ENCODE results near the gene PXT1. TPM values are rescaled to one million over a fixed set of nuclear protein-coding genes. Genes with fewer than 3 reads are reported as not detected.

PXT1 gene
- polyA plus RNA-seq, 3 donors = 0.13 to 0.31 (median 0.24) TPM

DNA sequence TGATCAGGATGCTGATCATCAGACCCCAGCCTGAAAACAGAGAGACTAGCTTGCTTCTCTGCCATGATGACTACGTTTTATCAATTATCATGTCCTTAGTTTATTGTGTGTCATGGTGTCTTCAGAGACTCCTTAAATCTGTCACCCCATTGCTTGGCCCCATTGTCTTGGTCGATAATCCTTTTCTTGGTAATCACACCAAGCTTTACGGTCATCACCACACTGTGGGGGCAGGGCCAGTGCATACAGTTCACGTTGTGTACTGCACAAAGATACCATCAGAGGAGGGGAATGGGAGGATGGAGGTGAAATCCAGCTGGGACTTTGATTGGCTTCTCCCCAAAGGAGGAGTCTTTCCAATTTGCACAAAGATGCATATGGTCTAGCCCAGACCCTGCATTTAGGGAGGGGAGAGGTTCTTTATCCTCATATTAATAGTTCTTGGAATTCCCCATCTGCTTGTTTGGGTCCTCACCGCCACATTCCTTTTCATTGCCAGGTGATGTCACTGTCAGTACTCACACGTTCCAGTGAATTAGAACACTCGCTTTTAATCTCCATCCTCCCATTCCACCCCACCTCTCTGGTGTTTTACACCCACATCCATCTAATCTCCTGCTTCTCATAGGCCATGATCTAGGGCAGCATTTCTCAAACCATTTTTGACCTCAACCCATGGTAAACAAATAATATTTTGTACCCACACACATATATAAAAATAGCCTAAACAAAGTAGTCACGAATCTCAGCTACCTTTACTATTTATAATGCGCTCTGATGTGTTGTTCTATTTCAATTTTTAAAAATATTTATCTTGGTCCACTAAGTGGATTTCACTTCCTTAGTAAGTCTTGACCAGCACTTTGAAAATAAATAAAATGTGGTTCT, 60.9 kb downstream of the PXT1 start:
- H3K4me1 Mint-ChIP-seq = peaks cover 11% of the 10 kb centered on the region
- H3K27ac Mint-ChIP-seq = peak overlapping the region in 2 of 7 donors; percentile 12 to 65
- Histone ChIP-seq H3K27me3 (ENCODE audit: control insufficient read depth in 2 of 2, insufficient read depth in 2 of 2, low read length in 2 of 2) (peaks cover 0 to 2% of the 10 kb centered on the region in 2 donors), H2AFZ (ENCODE audit: insufficient read depth, low read depth, low read length, poor library complexity, severe bottlenecking) (no peak overlapping the region), H3K4me1 (ENCODE audit: control insufficient read depth in 1 of 2, insufficient read depth in 2 of 2, low read length in 2 of 2) (peaks cover 4 to 9% of the 10 kb centered on the region in 2 donors), H3K9me3 (replicated peaks in 1 of 2; ENCODE audit: control insufficient read depth in 1 of 2, insufficient read depth in 1 of 2, low read length in 2 of 2) (no peaks in the 10 kb centered on the region), H3K9ac (ENCODE audit: insufficient read depth, low read length, poor library complexity, severe bottlenecking) (no peak overlapping the region), H3K36me3 (replicated peaks in 1 of 2; ENCODE audit: control insufficient read depth in 1 of 2, insufficient read depth in 2 of 2, low read length in 2 of 2) (no peaks in the 10 kb centered on the region), H3K4me2 (replicated peaks; ENCODE audit: extremely low read depth, low read length, poor library complexity, severe bottlenecking) (no peak overlapping the region), H3K4me3 (replicated peaks in 1 of 3; ENCODE audit: low read depth in 2 of 3, low read length in 3 of 3) (no peak overlapping the region), H4K20me1 (ENCODE audit: insufficient read depth, low read length) (no peaks in the 10 kb centered on the region), H3K27ac (ENCODE audit: low read depth in 1 of 2, low read length in 2 of 2) (no peak overlapping the region), H3K79me2 (ENCODE audit: insufficient read depth, low read length) (no peaks in the 10 kb centered on the region)
- no peak overlapping the region for H3K4me3 Mint-ChIP-seq
- 100% methylated on average over 4 of the region's 9 CpGs for WGBS (ENCODE audit: insufficient coverage)
- intact Hi-C loops (cut with micrococcal nuclease) = no loop called here
- H3K27me3 Mint-ChIP-seq (ENCODE audit: low read depth in 3 of 3) = peaks cover 3 to 18% (median 16%) of the 10 kb centered on the region in 3 donors
- H3K36me3 Mint-ChIP-seq = peaks cover 2 to 13% of the 10 kb centered on the region in 2 donors
- TF ChIP-seq, protein P1, sequence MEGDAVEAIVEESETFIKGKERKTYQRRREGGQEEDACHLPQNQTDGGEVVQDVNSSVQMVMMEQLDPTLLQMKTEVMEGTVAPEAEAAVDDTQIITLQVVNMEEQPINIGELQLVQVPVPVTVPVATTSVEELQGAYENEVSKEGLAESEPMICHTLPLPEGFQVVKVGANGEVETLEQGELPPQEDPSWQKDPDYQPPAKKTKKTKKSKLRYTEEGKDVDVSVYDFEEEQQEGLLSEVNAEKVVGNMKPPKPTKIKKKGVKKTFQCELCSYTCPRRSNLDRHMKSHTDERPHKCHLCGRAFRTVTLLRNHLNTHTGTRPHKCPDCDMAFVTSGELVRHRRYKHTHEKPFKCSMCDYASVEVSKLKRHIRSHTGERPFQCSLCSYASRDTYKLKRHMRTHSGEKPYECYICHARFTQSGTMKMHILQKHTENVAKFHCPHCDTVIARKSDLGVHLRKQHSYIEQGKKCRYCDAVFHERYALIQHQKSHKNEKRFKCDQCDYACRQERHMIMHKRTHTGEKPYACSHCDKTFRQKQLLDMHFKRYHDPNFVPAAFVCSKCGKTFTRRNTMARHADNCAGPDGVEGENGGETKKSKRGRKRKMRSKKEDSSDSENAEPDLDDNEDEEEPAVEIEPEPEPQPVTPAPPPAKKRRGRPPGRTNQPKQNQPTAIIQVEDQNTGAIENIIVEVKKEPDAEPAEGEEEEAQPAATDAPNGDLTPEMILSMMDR (IDR thresholded peaks at IDR 0.05) = no peak
- peaks cover 0 to 3% (median 0%) of the 10 kb centered on the region in 7 donors for H3K9me3 Mint-ChIP-seq
- no peak for DNase-seq

DNA sequence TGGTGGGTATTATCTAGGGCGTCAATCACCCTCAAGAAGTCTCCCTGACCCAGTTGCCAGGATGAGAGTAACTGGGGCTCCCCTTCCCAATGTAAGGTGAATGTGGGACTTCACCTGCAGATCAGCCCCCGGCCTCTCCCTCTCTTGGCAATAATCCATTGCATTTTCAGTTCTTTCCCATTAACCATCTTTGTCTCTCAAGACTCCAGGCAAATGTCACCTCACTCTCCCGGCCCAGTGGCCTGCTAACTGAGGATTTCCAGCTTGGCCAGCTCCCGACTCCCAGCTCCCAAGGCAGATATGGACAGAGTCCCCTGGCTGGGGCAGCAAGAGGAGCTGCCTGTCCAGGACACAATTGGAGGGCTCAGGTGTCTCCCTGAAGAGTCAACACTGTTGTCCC, 62.5 kb downstream of the PXT1 start:
- no peaks in the 10 kb centered on the region for H3K9me3 ChIP-seq (replicated peaks in 1 of 2; ENCODE audit: control insufficient read depth in 1 of 2, insufficient read depth in 1 of 2, low read length in 2 of 2)
- H3K79me2 ChIP-seq (ENCODE audit: insufficient read depth, low read length) = no peaks in the 10 kb centered on the region
- Mint-ChIP-seq H3K36me3 (peaks cover 0 to 15% of the 10 kb centered on the region in 2 donors), H3K4me3 (no peak overlapping the region), H3K27me3 (ENCODE audit: low read depth in 3 of 3) (peaks cover 0 to 6% (median 3%) of the 10 kb centered on the region in 3 donors), H3K27ac (no peak overlapping the region), H3K4me1 (peaks cover 3% of the 10 kb centered on the region), H3K9me3 (peaks cover 0 to 3% (median 0%) of the 10 kb centered on the region in 7 donors)
- H3K4me1 ChIP-seq (ENCODE audit: control insufficient read depth in 1 of 2, insufficient read depth in 2 of 2, low read length in 2 of 2) = no peaks in the 10 kb centered on the region
- H2AFZ ChIP-seq (ENCODE audit: insufficient read depth, low read depth, low read length, poor library complexity, severe bottlenecking) = no peak overlapping the region
- no peaks in the 10 kb centered on the region for H4K20me1 ChIP-seq (ENCODE audit: insufficient read depth, low read length)
- H3K4me2 ChIP-seq (replicated peaks; ENCODE audit: extremely low read depth, low read length, poor library complexity, severe bottlenecking) = no peak overlapping the region
- no peak for DNase-seq
- 100% methylated on average over 4 of the region's 4 CpGs for WGBS (ENCODE audit: insufficient coverage)
- H3K27ac ChIP-seq (ENCODE audit: low read depth in 1 of 2, low read length in 2 of 2) = no peak overlapping the region
- no peak overlapping the region for H3K9ac ChIP-seq (ENCODE audit: insufficient read depth, low read length, poor library complexity, severe bottlenecking)
- no peaks in the 10 kb centered on the region for H3K27me3 ChIP-seq (ENCODE audit: control insufficient read depth in 2 of 2, insufficient read depth in 2 of 2, low read length in 2 of 2)
- TF ChIP-seq, protein P1 (IDR thresholded peaks at IDR 0.05) = no peak
- no peaks in the 10 kb centered on the region for H3K36me3 ChIP-seq (replicated peaks in 1 of 2; ENCODE audit: control insufficient read depth in 1 of 2, insufficient read depth in 2 of 2, low read length in 2 of 2)
- intact Hi-C loops (cut with micrococcal nuclease) = no loop called here
- no peak overlapping the region for H3K4me3 ChIP-seq (replicated peaks in 1 of 3; ENCODE audit: low read depth in 2 of 3, low read length in 3 of 3)
